Measurements from ENCODE around the gene GAREM1. TPM values are rescaled to one million over a fixed set of nuclear protein-coding genes. Genes with fewer than 3 reads are reported as not detected.

GAREM1 gene
- total RNA-seq, 1 experiment from 2014 or later: 1.8 TPM

GRCh38 chr18:32216390-32216789 is 254.3 kb downstream of the GAREM1 start:
- Histone ChIP-seq H3K79me2 (ENCODE audit: low read length) (no peaks in the 10 kb centered on the region), H3K9ac (ENCODE audit: low read length) (no peak overlapping the region), H3K9me2 (replicated peaks; ENCODE audit: low read length) (no peaks in the 10 kb centered on the region), H3F3A (ENCODE audit: low read length, unreplicated experiment) (no peaks in the 10 kb centered on the region), H3K36me3 (ENCODE audit: low read depth, low read length) (no peaks in the 10 kb centered on the region), H3K4me2 (ENCODE audit: low read length) (no peak overlapping the region), H3K27me3 (ENCODE audit: low read length) (0 out of 2 replicates have a peak, but pooled peaks cover 3% of the 10 kb centered on the region), H3K4me1 (ENCODE audit: insufficient read depth, low read length) (no peaks in the 10 kb centered on the region), H4K20me1 (ENCODE audit: low read length) (no peaks in the 10 kb centered on the region), H2AFZ (ENCODE audit: low read length) (no peak overlapping the region), H3K4me3 (ENCODE audit: low read length) (no peak overlapping the region), H3K27ac (ENCODE audit: low read length) (no peak overlapping the region), H3K9me3 (ENCODE audit: low read length) (no peaks in the 10 kb centered on the region)
- ATAC-seq: no peak
- CTCF ChIA-PET: no interaction called here
- no peak for DNase-seq
- POLR2A ChIA-PET (ENCODE audit: unreplicated experiment): no interaction called here
- intact Hi-C loops (cut with micrococcal nuclease): no loop called here
- no TSS peak for BruUV-seq (replicated peaks)
- TF ChIP-seq EZH2phosphoT487 (IDR thresholded peaks at IDR 0.05; ENCODE audit: borderline replicate concordance, low read length): no peak
- no peak for TF ChIP-seq CTCF (conservative IDR thresholded peaks at IDR 0.05; ENCODE audit: low read depth, low read length)
- no peak for TF ChIP-seq EZH2 (IDR thresholded peaks at IDR 0.05; ENCODE audit: low read length, unreplicated experiment)

- TF ChIP-seq EZH2 (IDR thresholded peaks at IDR 0.05; ENCODE audit: low read length, unreplicated experiment) (no peak), CTCF (conservative IDR thresholded peaks at IDR 0.05; ENCODE audit: low read depth, low read length) (no peak), EZH2phosphoT487 (IDR thresholded peaks at IDR 0.05; ENCODE audit: borderline replicate concordance, low read length) (no peak)
- H3K9me2 ChIP-seq (replicated peaks; ENCODE audit: low read length): no peaks in the 10 kb centered on the region
- no peaks in the 10 kb centered on the region for H3K4me1 ChIP-seq (ENCODE audit: insufficient read depth, low read length)
- BruUV-seq (replicated peaks): no TSS peak
- H3K9ac ChIP-seq (ENCODE audit: low read length): no peak overlapping the region
- no peaks in the 10 kb centered on the region for H3F3A ChIP-seq (ENCODE audit: low read length, unreplicated experiment)
- ChIA-PET POLR2A (ENCODE audit: unreplicated experiment) (no interaction called here), CTCF (no interaction called here)
- no peak overlapping the region for H3K4me3 ChIP-seq (ENCODE audit: low read length)
- H3K9me3 ChIP-seq (ENCODE audit: low read length): no peaks in the 10 kb centered on the region
- H2AFZ ChIP-seq (ENCODE audit: low read length): no peak overlapping the region
- H3K36me3 ChIP-seq (ENCODE audit: low read depth, low read length): no peaks in the 10 kb centered on the region
- H4K20me1 ChIP-seq (ENCODE audit: low read length): no peaks in the 10 kb centered on the region
- ATAC-seq (no peak), DNase-seq (no peak)
- intact Hi-C loops (cut with micrococcal nuclease): no loop called here
- H3K4me2 ChIP-seq (ENCODE audit: low read length): no peak overlapping the region
- no peak overlapping the region for H3K27ac ChIP-seq (ENCODE audit: low read length)
- no peaks in the 10 kb centered on the region for H3K27me3 ChIP-seq (ENCODE audit: low read length)
- H3K79me2 ChIP-seq (ENCODE audit: low read length): no peaks in the 10 kb centered on the region
Measured at GRCh38 chr18:32213693-32214092, 257.0 kb downstream of the GAREM1 start.
